Measurements from ENCODE around the gene SF3A2.

Gene SF3A2

GRCh38 chr19:2282862-2283237, 46.2 kb downstream of the SF3A2 start:
- no peak overlapping the region for H3K27ac ChIP-seq (ENCODE audit: low read depth, low read length)
- no peak overlapping the region for H3K9ac ChIP-seq (ENCODE audit: low read length)
- H3K4me3 ChIP-seq (ENCODE audit: low read depth, low read length): peak overlapping the region; percentile 63; the same call in 1 of the 2 replicates
- H3K4me1 ChIP-seq (ENCODE audit: control insufficient read depth, insufficient read depth, low read length): no peaks in the 10 kb centered on the region
- no peaks in the 10 kb centered on the region for H3K9me3 ChIP-seq (ENCODE audit: control insufficient read depth, insufficient read depth, low read depth, low read length)
- no peaks in the 10 kb centered on the region for H3K36me3 ChIP-seq (ENCODE audit: control insufficient read depth, insufficient read depth, low read length)
- H3K27me3 ChIP-seq (ENCODE audit: control insufficient read depth, insufficient read depth, low read length): peaks cover 41% of the 10 kb centered on the region

- Histone ChIP-seq H3K27ac (ENCODE audit: low read depth, low read length) (no peak overlapping the region), H3K36me3 (ENCODE audit: control insufficient read depth, insufficient read depth, low read length) (no peaks in the 10 kb centered on the region), H3K9ac (ENCODE audit: low read length) (no peak overlapping the region), H3K27me3 (ENCODE audit: control insufficient read depth, insufficient read depth, low read length) (peaks cover 52% of the 10 kb centered on the region), H3K4me1 (ENCODE audit: control insufficient read depth, insufficient read depth, low read length) (no peaks in the 10 kb centered on the region), H3K4me3 (ENCODE audit: low read depth, low read length) (no peak overlapping the region), H3K9me3 (ENCODE audit: control insufficient read depth, insufficient read depth, low read depth, low read length) (no peaks in the 10 kb centered on the region)
These were observed 47.3 kb downstream of the SF3A2 start for GRCh38 chr19:2283835-2284507.

GRCh38 chr19:2286402-2287140, 49.9 kb downstream of the SF3A2 start:
- Histone ChIP-seq H3K4me1 (ENCODE audit: control insufficient read depth, insufficient read depth, low read length) (peaks cover 12% of the 10 kb centered on the region), H3K36me3 (ENCODE audit: control insufficient read depth, insufficient read depth, low read length) (no peaks in the 10 kb centered on the region), H3K9me3 (ENCODE audit: control insufficient read depth, insufficient read depth, low read depth, low read length) (no peaks in the 10 kb centered on the region), H3K27me3 (ENCODE audit: control insufficient read depth, insufficient read depth, low read length) (peaks cover 78% of the 10 kb centered on the region), H3K4me3 (ENCODE audit: low read depth, low read length) (no peak overlapping the region), H3K27ac (ENCODE audit: low read depth, low read length) (no peak overlapping the region), H3K9ac (ENCODE audit: low read length) (no peak overlapping the region)

- H3K4me1 ChIP-seq (ENCODE audit: control insufficient read depth, insufficient read depth, low read length): peaks cover 12% of the 10 kb centered on the region
- peaks cover 79% of the 10 kb centered on the region for H3K27me3 ChIP-seq (ENCODE audit: control insufficient read depth, insufficient read depth, low read length)
- no peak overlapping the region for H3K4me3 ChIP-seq (ENCODE audit: low read depth, low read length)
- H3K27ac ChIP-seq (ENCODE audit: low read depth, low read length): no peak overlapping the region
- H3K9ac ChIP-seq (ENCODE audit: low read length): no peak overlapping the region
- no peaks in the 10 kb centered on the region for H3K9me3 ChIP-seq (ENCODE audit: control insufficient read depth, insufficient read depth, low read depth, low read length)
- H3K36me3 ChIP-seq (ENCODE audit: control insufficient read depth, insufficient read depth, low read length): no peaks in the 10 kb centered on the region
These were observed 51.1 kb downstream of the SF3A2 start for GRCh38 chr19:2287585-2288337.

GRCh38 chr19:2288338-2288817, 51.8 kb downstream of the SF3A2 start:
- no peak overlapping the region for H3K4me3 ChIP-seq (ENCODE audit: low read depth, low read length)
- H3K4me1 ChIP-seq (ENCODE audit: control insufficient read depth, insufficient read depth, low read length): peaks cover 12% of the 10 kb centered on the region
- no peak overlapping the region for H3K27ac ChIP-seq (ENCODE audit: low read depth, low read length)
- H3K27me3 ChIP-seq (ENCODE audit: control insufficient read depth, insufficient read depth, low read length): peaks cover 79% of the 10 kb centered on the region
- no peaks in the 10 kb centered on the region for H3K9me3 ChIP-seq (ENCODE audit: control insufficient read depth, insufficient read depth, low read depth, low read length)
- H3K9ac ChIP-seq (ENCODE audit: low read length): no peak overlapping the region
- no peaks in the 10 kb centered on the region for H3K36me3 ChIP-seq (ENCODE audit: control insufficient read depth, insufficient read depth, low read length)

- no peaks in the 10 kb centered on the region for H3K9me3 ChIP-seq (ENCODE audit: control insufficient read depth, insufficient read depth, low read depth, low read length)
- no peak overlapping the region for H3K27ac ChIP-seq (ENCODE audit: low read depth, low read length)
- H3K4me1 ChIP-seq (ENCODE audit: control insufficient read depth, insufficient read depth, low read length): peaks cover 12% of the 10 kb centered on the region
- no peak overlapping the region for H3K9ac ChIP-seq (ENCODE audit: low read length)
- H3K27me3 ChIP-seq (ENCODE audit: control insufficient read depth, insufficient read depth, low read length): peaks cover 86% of the 10 kb centered on the region
- no peaks in the 10 kb centered on the region for H3K36me3 ChIP-seq (ENCODE audit: control insufficient read depth, insufficient read depth, low read length)
- H3K4me3 ChIP-seq (ENCODE audit: low read depth, low read length): no peak overlapping the region
These were observed 52.4 kb downstream of the SF3A2 start for GRCh38 chr19:2288818-2289713.

- H3K27ac ChIP-seq (ENCODE audit: low read depth, low read length): no peak overlapping the region
- H3K4me1 ChIP-seq (ENCODE audit: control insufficient read depth, insufficient read depth, low read length): peaks cover 12% of the 10 kb centered on the region
These were observed 53.3 kb downstream of the SF3A2 start for GRCh38 chr19:2289714-2290435.

GRCh38 chr19:2290441-2291184, 54.0 kb downstream of the SF3A2 start:
- H3K9me3 ChIP-seq (ENCODE audit: control insufficient read depth, insufficient read depth, low read depth, low read length): no peaks in the 10 kb centered on the region
- peaks cover 98% of the 10 kb centered on the region for H3K27me3 ChIP-seq (ENCODE audit: control insufficient read depth, insufficient read depth, low read length)
- H3K36me3 ChIP-seq (ENCODE audit: control insufficient read depth, insufficient read depth, low read length): no peaks in the 10 kb centered on the region
- H3K4me1 ChIP-seq (ENCODE audit: control insufficient read depth, insufficient read depth, low read length): peaks cover 12% of the 10 kb centered on the region
- H3K9ac ChIP-seq (ENCODE audit: low read length): no peak overlapping the region
- peak overlapping the region; percentile 52 for H3K4me3 ChIP-seq (ENCODE audit: low read depth, low read length)
- no peak overlapping the region for H3K27ac ChIP-seq (ENCODE audit: low read depth, low read length)

More at GRCh38 chr19:2289714-2290435, 53.3 kb downstream of the SF3A2 start:
- H3K4me3 ChIP-seq (ENCODE audit: low read depth, low read length): peak overlapping the region; percentile 52
- no peaks in the 10 kb centered on the region for H3K36me3 ChIP-seq (ENCODE audit: control insufficient read depth, insufficient read depth, low read length)
- H3K27me3 ChIP-seq (ENCODE audit: control insufficient read depth, insufficient read depth, low read length): peaks cover 93% of the 10 kb centered on the region
- no peak overlapping the region for H3K9ac ChIP-seq (ENCODE audit: low read length)
- H3K9me3 ChIP-seq (ENCODE audit: control insufficient read depth, insufficient read depth, low read depth, low read length): no peaks in the 10 kb centered on the region

- Histone ChIP-seq H3K27ac (ENCODE audit: low read depth, low read length) (no peak overlapping the region), H3K9me3 (ENCODE audit: control insufficient read depth, insufficient read depth, low read depth, low read length) (no peaks in the 10 kb centered on the region), H3K27me3 (ENCODE audit: control insufficient read depth, insufficient read depth, low read length) (peaks cover 98% of the 10 kb centered on the region), H3K36me3 (ENCODE audit: control insufficient read depth, insufficient read depth, low read length) (no peaks in the 10 kb centered on the region), H3K4me3 (ENCODE audit: low read depth, low read length) (peak overlapping the region; percentile 52), H3K9ac (ENCODE audit: low read length) (no peak overlapping the region), H3K4me1 (ENCODE audit: control insufficient read depth, insufficient read depth, low read length) (peaks cover 12% of the 10 kb centered on the region)
These were observed 54.6 kb downstream of the SF3A2 start for GRCh38 chr19:2291185-2291751.

All from HUES6 (cell line).